Measurements from ENCODE around the gene ZNF865. TPM values are rescaled to one million over a fixed set of nuclear protein-coding genes. Genes with fewer than 3 reads are reported as not detected.

Gene ZNF865
- total and polyA plus RNA-seq, 12 donors: 0.72 to 24.7 (median 10.6) TPM

- intact Hi-C loops (cut with DNase I): no loop called here
- TF ChIP-seq CTCF (IDR thresholded peaks at IDR 0.05): peak in 1 of 6 experiments; percentile 8
- peak; percentile 52 to 62 for TF ChIP-seq POLR2A (IDR thresholded peaks at IDR 0.05)
- WGBS, 4 donors: 0 to 1% (median 0%) methylated on average over 9 to 92 of the region's 95 CpGs
Observed at GRCh38 chr19:55654868-55655647, 49.6 kb downstream of the ZNF865 start, which contains the start of gene U2AF2. U2AF2 (plus strand) TSS chr19:55655035; CDS start chr19:55655105, 70 bp downstream.

GRCh38 chr19:55655648-55656040 lies 50.2 kb downstream of the ZNF865 start:
- Histone ChIP-seq H3K4me3 (peak overlapping the region; percentile 27 to 89 (median 84)), H3K9me3 (replicated peaks in 1 of 3) (no peaks in the 10 kb centered on the region), H3K27ac (peak overlapping the region; percentile 75 to 99 (median 99)), H3K27me3 (no peaks in the 10 kb centered on the region), H3K36me3 (replicated peaks in 1 of 2) (peaks cover 0 to 25% of the 10 kb centered on the region in 2 donors), H3K4me1 (replicated peaks in 1 of 2) (peaks cover 26 to 45% of the 10 kb centered on the region in 2 donors)
- DNase-seq: no peak
- intact Hi-C loops (cut with DNase I): no loop called here
- WGBS, 4 donors: 0% methylated on average over 15 to 19 of the region's 19 CpGs
- TF ChIP-seq POLR2A (IDR thresholded peaks at IDR 0.05) (no peak), CTCF (IDR thresholded peaks at IDR 0.05) (no peak)

More at GRCh38 chr19:55654868-55655647, 49.6 kb downstream of the ZNF865 start, which contains the start of gene U2AF2:
- peak within 1 kb of the TSS; percentile 75 to 99 (median 99) for H3K27ac ChIP-seq
- H3K27me3 ChIP-seq: no peaks in the 10 kb centered on the region
- peak within 1 kb of the TSS; percentile 27 to 89 (median 84) for H3K4me3 ChIP-seq
- peaks cover 26 to 45% of the 10 kb centered on the region in 2 donors for H3K4me1 ChIP-seq (replicated peaks in 1 of 2)
- peaks cover 0 to 19% of the 10 kb centered on the region in 2 donors for H3K36me3 ChIP-seq (replicated peaks in 1 of 2)
- H3K9me3 ChIP-seq (replicated peaks in 1 of 3): no peaks in the 10 kb centered on the region
- peak; percentile 96 to 98 (median 97) for DNase-seq

- H3K4me3 ChIP-seq: peak overlapping the region in 2 of 4 donors; percentile 6 to 89
- TF ChIP-seq CTCF (IDR thresholded peaks at IDR 0.05) (no peak), POLR2A (IDR thresholded peaks at IDR 0.05) (no peak)
- H3K9me3 ChIP-seq (replicated peaks in 1 of 3): no peaks in the 10 kb centered on the region
- intact Hi-C loops (cut with DNase I): no loop called here
- DNase-seq: no peak
- H3K36me3 ChIP-seq (replicated peaks in 1 of 2): peaks cover 0 to 28% of the 10 kb centered on the region in 2 donors
- peak overlapping the region in 1 of 5 donors; percentile 19 for H3K27ac ChIP-seq
- H3K27me3 ChIP-seq: no peaks in the 10 kb centered on the region
- 52 to 60% (median 53%) methylated on average over 7 of the region's 7 CpGs for WGBS, 4 donors
- peaks cover 26 to 45% of the 10 kb centered on the region in 2 donors for H3K4me1 ChIP-seq (replicated peaks in 1 of 2)
Observed at GRCh38 chr19:55656552-55656951, 51.1 kb downstream of the ZNF865 start.

- no peak for TF ChIP-seq CTCF (IDR thresholded peaks at IDR 0.05)
- TF ChIP-seq POLR2A (IDR thresholded peaks at IDR 0.05): no peak
- Histone ChIP-seq H3K36me3 (replicated peaks in 1 of 2) (peaks cover 0 to 34% of the 10 kb centered on the region in 2 donors), H3K27me3 (no peaks in the 10 kb centered on the region), H3K4me3 (peak overlapping the region in 1 of 4 donors; percentile 89), H3K4me1 (replicated peaks in 1 of 2) (peaks cover 26 to 45% of the 10 kb centered on the region in 2 donors), H3K9me3 (replicated peaks in 1 of 3) (no peaks in the 10 kb centered on the region), H3K27ac (peak overlapping the region in 1 of 5 donors; percentile 19)
- intact Hi-C loops (cut with DNase I): no loop called here
- WGBS, 4 donors: 34 to 44% (median 37%) methylated on average over 12 to 18 of the region's 18 CpGs
- DNase-seq: peak; percentile 45 to 76 (median 67)
Observed at GRCh38 chr19:55656988-55657747, 51.7 kb downstream of the ZNF865 start.

Data from adrenal gland (tissue), 12 donors.